SK-N-SH (cell line): Measurements from ENCODE around the gene AKAP3.

ENCODE experiments used
- GABPA ChIP-seq: IDR thresholded peaks from 2 replicates; pipeline ENCODE4 v1.4.0; 2012; ENCODE audit warnings: low read depth, mild to moderate bottlenecking
- MAX ChIP-seq: IDR thresholded peaks from 2 replicates; pipeline ENCODE4 v1.4.0; 2012; ENCODE audit warnings: low read depth
- MXI1 ChIP-seq: IDR thresholded peaks from 2 replicates; pipeline ENCODE4 v1.6.1; 2012; ENCODE audit warnings: mild to moderate bottlenecking, low read depth, low read length, improper control_type of control experiment
- RAD21 ChIP-seq: IDR thresholded peaks from 2 replicates; pipeline ENCODE4 v1.6.1; 2012; ENCODE audit warnings: mild to moderate bottlenecking, low read length
- ZBTB33 ChIP-seq: IDR thresholded peaks from 2 replicates; pipeline ENCODE4 v1.4.0; 2012; ENCODE audit warnings: low read depth, borderline replicate concordance

GRCh38 chr12:4648104-4648500 is 749 bp downstream of the AKAP3 start:
- TF ChIP-seq MXI1 = no peak
- TF ChIP-seq GABPA = no peak
- no peak for TF ChIP-seq MAX
- no peak for TF ChIP-seq ZBTB33
- TF ChIP-seq RAD21 = no peak
